Fibroblast of villous mesenchyme (primary cell): ENCODE results near the gene GPHN. TPM values are rescaled to one million over a fixed set of nuclear protein-coding genes. Genes with fewer than 3 reads are reported as not detected.

Experiments used
- DNase-seq: peaks from one replicate; pipeline ENCODE4 v3.0.0-alpha.2; 2010; ENCODE audit warnings: low read depth
- H3K4me3 ChIP-seq: 2 replicates; pipeline ENCODE4 v1.5.1; 2011; ENCODE audit warnings: low read depth, mild to moderate bottlenecking, low read length
- CTCF ChIP-seq: IDR thresholded peaks from 2 replicates; pipeline ENCODE4 v1.5.1; 2012; ENCODE audit warnings: low read depth, mild to moderate bottlenecking, low read length; ENCODE audit not compliant: insufficient read depth
- total RNA-seq: library from RNA; depleted of rRNA; stranded (reverse); fragments of >200 nt; gene quantifications from 2 replicates; pipeline ENCODE4 v1.2.3, GENCODE V29; 2012

The GPHN gene
- total RNA-seq, 1 donor = 9.1 TPM

- H3K4me3 ChIP-seq = no peak overlapping the region
- no peak for DNase-seq
- TF ChIP-seq CTCF = no peak
Measured at GRCh38 chr14:67111022-67111421, 603.1 kb downstream of the GPHN start.

GRCh38 chr14:67112344-67112743 is 604.4 kb downstream of the GPHN start:
- no peak for DNase-seq
- TF ChIP-seq CTCF = no peak
- H3K4me3 ChIP-seq = no peak overlapping the region

GRCh38 chr14:67127174-67127573 is 619.2 kb downstream of the GPHN start:
- TF ChIP-seq CTCF = no peak
- DNase-seq = no peak
- H3K4me3 ChIP-seq = no peak overlapping the region

- DNase-seq = no peak
- H3K4me3 ChIP-seq = no peak overlapping the region
- TF ChIP-seq CTCF = no peak
Measured at GRCh38 chr14:67129768-67130167, 621.8 kb downstream of the GPHN start.

GRCh38 chr14:67131691-67132090 is 623.7 kb downstream of the GPHN start:
- TF ChIP-seq CTCF = no peak

GRCh38 chr14:67133144-67133543 is 625.2 kb downstream of the GPHN start:
- no peak overlapping the region for H3K4me3 ChIP-seq
- no peak for TF ChIP-seq CTCF
- DNase-seq = no peak

More at GRCh38 chr14:67131691-67132090, 623.7 kb downstream of the GPHN start:
- no peak for DNase-seq
- H3K4me3 ChIP-seq = no peak overlapping the region

GRCh38 chr14:67133595-67134441 is 625.9 kb downstream of the GPHN start:
- TF ChIP-seq CTCF = no peak
- no peak overlapping the region for H3K4me3 ChIP-seq
- DNase-seq = no peak
